ENCODE measurements around the gene SIGLEC11. TPM values are rescaled to one million over a fixed set of nuclear protein-coding genes. Genes with fewer than 3 reads are reported as not detected.
A peak's percentile ranks its signal among the peaks of the same experiment; 100 is the strongest.

The SIGLEC11 gene
- total and polyA plus RNA-seq, 2 of the 13 experiments (the other 11 are each of a cell fraction or from before 2014, with no cell fraction given): not detected

GRCh38 chr19:49987159-49987698 is 26.3 kb upstream of the SIGLEC11 start (continued):
- TF ChIP-seq GLI4 (CRISPR knock-in tag; IDR thresholded peaks at IDR 0.05; ENCODE audit: borderline replicate concordance) (peak; percentile 100), PCBP1 (IDR thresholded peaks at IDR 0.05; ENCODE audit: borderline replicate concordance, low read depth, low read length) (no peak), ZNF75D (CRISPR knock-in tag; IDR thresholded peaks at IDR 0.05; ENCODE audit: borderline replicate concordance) (peak; percentile 100), ZNF124 (CRISPR knock-in tag; IDR thresholded peaks at IDR 0.05) (peak; percentile 100), TERF1 (CRISPR knock-in tag; IDR thresholded peaks at IDR 0.05) (peak; percentile 100), CREM (IDR thresholded peaks at IDR 0.05) (no peak), CREM (CRISPR knock-in tag; IDR thresholded peaks at IDR 0.05) (peak; percentile 68; the same call in 1 of the 2 replicates), RBM39 (IDR thresholded peaks at IDR 0.05; ENCODE audit: low read depth, low read length, poor library complexity, severe bottlenecking) (no peak), SIN3B (IDR thresholded peaks at IDR 0.05; ENCODE audit: low read length) (peak; percentile 74), ZNF160 (CRISPR knock-in tag; IDR thresholded peaks at IDR 0.05) (peak; percentile 99), TFDP2 (CRISPR knock-in tag; IDR thresholded peaks at IDR 0.05) (peak; percentile 85), NFYB (CRISPR knock-in tag; IDR thresholded peaks at IDR 0.05) (peak; percentile 78), IRF2 (CRISPR knock-in tag; IDR thresholded peaks at IDR 0.05) (peak; percentile 99), ZMYM4 (CRISPR knock-in tag; IDR thresholded peaks at IDR 0.05) (peak; percentile 99), ZNF10 (CRISPR knock-in tag; IDR thresholded peaks at IDR 0.05; ENCODE audit: borderline replicate concordance, low read depth) (no peak), TBX2 (CRISPR knock-in tag; IDR thresholded peaks at IDR 0.05; ENCODE audit: borderline replicate concordance) (peak; percentile 100), IRF9 (CRISPR knock-in tag; IDR thresholded peaks at IDR 0.05; ENCODE audit: borderline replicate concordance) (peak; percentile 100), ASH2L (IDR thresholded peaks at IDR 0.05; ENCODE audit: insufficient read length, low read depth, low read length) (peak; percentile 38), JUNB (CRISPR knock-in tag; IDR thresholded peaks at IDR 0.05; ENCODE audit: borderline replicate concordance) (peak; percentile 100), ARNT (IDR thresholded peaks at IDR 0.05) (no peak), ZNF496 (CRISPR knock-in tag; IDR thresholded peaks at IDR 0.05; ENCODE audit: insufficient replicate concordance) (peak; percentile 92)
- TF ChIP-seq, protein P1, sequence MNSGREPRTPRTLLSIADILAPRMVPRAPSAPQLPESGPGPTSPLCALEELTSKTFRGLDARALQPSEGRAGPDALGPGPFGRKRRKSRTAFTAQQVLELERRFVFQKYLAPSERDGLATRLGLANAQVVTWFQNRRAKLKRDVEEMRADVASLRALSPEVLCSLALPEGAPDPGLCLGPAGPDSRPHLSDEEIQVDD (CRISPR knock-in tag; IDR thresholded peaks at IDR 0.05; ENCODE audit: borderline replicate concordance): peak; percentile 100
- TF ChIP-seq, protein P2, sequence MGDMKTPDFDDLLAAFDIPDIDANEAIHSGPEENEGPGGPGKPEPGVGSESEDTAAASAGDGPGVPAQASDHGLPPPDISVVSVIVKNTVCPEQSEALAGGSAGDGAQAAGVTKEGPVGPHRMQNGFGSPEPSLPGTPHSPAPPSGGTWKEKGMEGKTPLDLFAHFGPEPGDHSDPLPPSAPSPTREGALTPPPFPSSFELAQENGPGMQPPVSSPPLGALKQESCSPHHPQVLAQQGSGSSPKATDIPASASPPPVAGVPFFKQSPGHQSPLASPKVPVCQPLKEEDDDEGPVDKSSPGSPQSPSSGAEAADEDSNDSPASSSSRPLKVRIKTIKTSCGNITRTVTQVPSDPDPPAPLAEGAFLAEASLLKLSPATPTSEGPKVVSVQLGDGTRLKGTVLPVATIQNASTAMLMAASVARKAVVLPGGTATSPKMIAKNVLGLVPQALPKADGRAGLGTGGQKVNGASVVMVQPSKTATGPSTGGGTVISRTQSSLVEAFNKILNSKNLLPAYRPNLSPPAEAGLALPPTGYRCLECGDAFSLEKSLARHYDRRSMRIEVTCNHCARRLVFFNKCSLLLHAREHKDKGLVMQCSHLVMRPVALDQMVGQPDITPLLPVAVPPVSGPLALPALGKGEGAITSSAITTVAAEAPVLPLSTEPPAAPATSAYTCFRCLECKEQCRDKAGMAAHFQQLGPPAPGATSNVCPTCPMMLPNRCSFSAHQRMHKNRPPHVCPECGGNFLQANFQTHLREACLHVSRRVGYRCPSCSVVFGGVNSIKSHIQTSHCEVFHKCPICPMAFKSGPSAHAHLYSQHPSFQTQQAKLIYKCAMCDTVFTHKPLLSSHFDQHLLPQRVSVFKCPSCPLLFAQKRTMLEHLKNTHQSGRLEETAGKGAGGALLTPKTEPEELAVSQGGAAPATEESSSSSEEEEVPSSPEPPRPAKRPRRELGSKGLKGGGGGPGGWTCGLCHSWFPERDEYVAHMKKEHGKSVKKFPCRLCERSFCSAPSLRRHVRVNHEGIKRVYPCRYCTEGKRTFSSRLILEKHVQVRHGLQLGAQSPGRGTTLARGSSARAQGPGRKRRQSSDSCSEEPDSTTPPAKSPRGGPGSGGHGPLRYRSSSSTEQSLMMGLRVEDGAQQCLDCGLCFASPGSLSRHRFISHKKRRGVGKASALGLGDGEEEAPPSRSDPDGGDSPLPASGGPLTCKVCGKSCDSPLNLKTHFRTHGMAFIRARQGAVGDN (CRISPR knock-in tag; IDR thresholded peaks at IDR 0.05): peak; percentile 92
